NCI-H1436 (cell line): ENCODE data around the gene ZSCAN5A.
"Not testable (repeated sequence)": the region's sequence is repeated elsewhere in the genome, so short reads cannot be mapped to it uniquely, and the experiment has no call there.

ENCODE experiments used
- DNase-seq: peaks from one replicate; lab custom pipeline; 2025; lab: John Stamatoyannopoulos, UW

The ZSCAN5A gene

DNA sequence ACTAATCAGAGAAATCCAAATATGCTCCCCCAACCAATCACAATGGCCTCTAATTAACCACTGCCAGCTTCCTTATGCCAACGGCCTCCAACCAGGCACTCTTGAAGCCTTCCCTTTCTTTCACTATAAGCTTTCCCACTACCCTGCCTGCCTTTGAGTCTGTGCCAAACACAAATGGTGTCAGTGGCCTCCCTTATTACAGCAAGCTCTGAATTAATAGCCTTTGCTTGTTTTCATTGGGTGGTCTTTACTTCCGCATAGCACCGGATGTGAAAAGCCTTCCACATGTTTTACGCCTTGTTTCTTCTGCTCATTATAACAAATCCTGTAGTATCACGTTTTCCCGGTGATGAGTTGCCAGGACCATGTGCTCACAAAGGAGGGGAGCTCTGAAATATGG lies 43.5 kb downstream of the ZSCAN5A start:
- no peak for DNase-seq

DNA sequence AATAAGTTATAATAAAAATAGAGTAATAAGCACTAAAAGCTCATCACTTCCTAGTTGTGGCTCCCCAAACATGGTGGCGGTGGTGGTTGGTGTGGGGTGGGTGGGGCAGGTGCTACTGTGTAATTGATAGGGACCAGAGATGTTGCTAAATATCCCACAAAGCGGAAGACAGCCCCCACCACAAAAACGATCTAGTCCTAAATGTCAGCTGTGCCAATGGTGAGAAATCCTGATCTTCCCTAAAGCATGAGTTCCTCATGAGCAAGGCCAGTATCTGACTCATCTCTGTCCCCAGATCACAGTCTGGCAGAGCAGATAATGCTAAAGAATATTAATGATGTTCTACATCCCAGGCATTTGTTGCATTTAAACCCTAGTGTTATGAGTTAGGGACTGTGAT lies 44.0 kb downstream of the ZSCAN5A start:
- no peak for DNase-seq

- DNase-seq: no peak
Measured at GRCh38 chr19:56269348-56269747, 45.3 kb downstream of the ZSCAN5A start.

- DNase-seq: no peak
Measured at GRCh38 chr19:56266051-56266450, 48.6 kb downstream of the ZSCAN5A start.

- no peak for DNase-seq
Measured at GRCh38 chr19:56263319-56263718, 51.3 kb downstream of the ZSCAN5A start.

GRCh38 chr19:56261932-56262331 lies 52.7 kb downstream of the ZSCAN5A start:
- not testable (repeated sequence) for DNase-seq

DNA sequence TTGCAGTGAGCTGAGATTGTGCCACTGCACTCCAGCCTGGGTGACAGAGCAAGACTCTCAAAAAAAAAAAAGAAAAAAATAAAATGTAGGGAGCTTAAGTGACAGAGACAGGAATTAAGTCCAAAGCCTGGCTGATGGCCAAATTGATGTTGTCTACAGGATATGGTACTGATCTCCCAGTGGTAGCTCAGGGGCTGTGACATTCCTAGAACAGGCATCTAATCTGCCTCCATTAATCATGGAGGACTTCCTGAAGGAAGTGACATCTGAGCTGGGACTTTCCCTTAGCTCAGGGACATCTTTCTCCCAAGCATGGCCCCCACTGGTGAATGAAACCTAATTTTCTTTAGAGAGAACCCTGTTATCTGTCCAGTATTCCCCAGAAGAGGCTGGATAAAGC lies 53.5 kb downstream of the ZSCAN5A start:
- no peak for DNase-seq

DNA sequence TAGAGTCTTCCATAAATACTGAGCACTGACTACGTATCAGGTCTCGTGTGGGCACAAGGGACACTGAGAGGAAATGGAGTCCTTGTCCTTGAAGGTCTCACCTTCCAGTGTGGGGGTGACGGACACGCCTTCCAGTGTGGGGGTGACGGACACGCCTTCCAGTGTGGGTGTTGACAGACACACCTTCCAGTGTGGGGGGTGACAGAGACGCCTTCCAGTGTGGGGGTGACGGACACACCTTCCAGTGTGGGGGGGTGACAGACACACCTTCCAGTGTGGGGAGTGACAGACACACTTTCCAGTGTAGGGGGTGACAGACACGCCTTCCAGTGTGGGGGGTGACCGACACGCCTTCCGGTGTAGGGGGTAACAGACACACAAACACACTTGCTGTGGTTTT lies 56.4 kb downstream of the ZSCAN5A start:
- DNase-seq: no peak

DNA sequence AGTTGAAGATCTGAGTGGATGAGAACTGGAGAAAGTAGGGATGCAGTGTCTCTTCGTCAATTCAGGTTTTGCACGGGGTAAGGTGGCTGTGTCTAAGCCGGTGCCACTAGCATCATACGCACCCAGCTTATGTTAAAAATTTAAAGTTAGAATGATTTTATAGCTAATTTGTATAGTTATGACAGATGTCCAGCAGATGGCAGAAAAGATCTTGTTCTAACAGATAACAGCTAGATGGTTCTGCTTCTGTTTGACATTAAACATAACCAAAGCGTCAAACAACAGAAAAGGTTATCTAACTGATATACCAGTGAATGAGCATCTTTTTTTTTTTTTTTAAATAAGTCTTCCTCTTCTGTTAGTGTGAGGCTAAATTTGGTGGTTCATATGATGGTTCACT lies 60.9 kb downstream of the ZSCAN5A start:
- peak; percentile 57 for DNase-seq

DNA sequence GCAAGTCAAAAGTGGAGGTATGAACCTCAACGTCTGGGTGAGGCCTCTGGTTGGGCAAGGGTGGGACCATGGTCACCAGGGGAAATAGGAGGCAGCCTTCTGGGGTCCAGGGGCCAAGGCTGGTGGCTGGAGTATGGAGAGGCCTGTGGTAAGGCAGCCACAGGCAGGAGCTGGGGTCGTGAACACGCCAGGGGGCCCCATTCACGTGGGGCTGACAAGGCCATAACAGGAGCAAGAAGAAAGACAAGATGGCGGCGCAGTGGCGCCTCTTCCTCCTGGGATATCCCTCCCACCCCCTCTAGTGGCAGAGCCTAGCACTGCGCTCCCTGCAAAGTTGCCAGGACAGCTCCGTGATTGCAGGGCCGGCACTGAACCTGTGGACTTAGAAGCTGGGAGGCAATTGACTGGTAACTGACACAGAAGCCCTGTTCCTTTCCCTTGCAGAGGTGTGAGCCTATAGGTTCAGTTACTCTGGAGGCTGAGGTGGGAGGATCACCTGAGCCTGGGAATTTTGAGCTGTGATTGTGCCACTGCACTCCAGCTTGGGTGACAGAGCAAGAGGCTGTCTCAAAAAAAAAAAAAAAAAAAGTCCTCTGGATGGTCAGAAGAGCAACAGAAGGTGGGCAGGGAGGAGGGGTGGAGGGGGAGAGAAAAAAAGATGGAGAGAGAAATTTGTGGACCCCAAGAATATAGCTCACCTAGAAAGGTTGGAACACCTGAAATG lies 61.8 kb downstream of the ZSCAN5A start:
- DNase-seq: peak; percentile 25

GRCh38 chr19:56248736-56249338 lies 65.8 kb downstream of the ZSCAN5A start:
- DNase-seq: not testable (repeated sequence)

DNA sequence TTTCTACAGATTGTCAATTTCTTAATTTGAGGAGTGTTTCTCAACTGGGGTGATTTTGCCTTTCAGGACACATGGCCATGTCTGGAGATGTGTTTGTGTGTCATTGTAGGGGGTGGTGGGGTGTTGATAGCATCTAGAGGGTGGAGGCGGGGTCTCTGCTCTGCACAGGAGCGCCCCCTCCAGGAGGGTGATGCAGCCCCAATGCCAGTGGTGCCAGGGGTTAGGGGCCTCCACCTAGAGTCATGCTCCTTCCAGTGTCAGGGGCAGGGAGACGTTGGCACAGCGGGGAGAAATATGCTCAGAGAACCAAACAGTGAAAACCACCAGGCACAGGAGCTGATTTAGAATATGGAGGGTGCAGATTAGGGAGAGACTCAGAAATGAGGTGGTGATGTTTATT lies 68.9 kb downstream of the ZSCAN5A start:
- DNase-seq: not testable (repeated sequence)

DNA sequence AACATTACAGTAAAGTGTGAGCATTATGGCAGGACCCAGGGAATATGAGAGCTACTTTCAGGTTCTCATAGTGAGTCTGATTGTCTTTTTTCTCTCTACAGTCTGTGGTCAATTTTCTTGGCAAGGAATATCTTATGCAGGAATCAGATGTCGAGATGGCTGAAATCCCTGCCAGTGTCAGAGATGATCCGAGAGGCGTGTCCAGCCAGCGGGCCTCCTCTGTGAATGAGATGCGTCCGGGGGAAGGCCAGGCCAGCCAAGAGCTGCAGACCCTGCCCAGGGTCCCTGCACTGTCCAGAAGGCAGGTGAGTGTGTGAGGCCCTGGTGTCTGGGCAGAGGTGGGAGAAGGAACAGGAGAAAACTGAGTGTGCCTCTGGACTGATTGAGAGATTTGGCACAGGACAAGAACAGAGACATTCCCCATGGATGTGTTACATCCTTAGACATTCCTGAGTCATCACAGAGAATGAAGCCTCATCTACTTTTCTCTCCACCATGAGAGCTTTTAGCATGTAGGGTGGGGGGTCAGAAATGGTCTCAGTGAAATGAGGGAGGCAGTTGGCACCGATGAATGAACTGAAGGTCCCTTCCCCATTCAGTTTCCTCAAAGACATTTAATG lies 69.4 kb downstream of the ZSCAN5A start:
- no peak for DNase-seq

GRCh38 chr19:56223481-56223880 lies 91.2 kb downstream of the ZSCAN5A start:
- DNase-seq: no peak

DNA sequence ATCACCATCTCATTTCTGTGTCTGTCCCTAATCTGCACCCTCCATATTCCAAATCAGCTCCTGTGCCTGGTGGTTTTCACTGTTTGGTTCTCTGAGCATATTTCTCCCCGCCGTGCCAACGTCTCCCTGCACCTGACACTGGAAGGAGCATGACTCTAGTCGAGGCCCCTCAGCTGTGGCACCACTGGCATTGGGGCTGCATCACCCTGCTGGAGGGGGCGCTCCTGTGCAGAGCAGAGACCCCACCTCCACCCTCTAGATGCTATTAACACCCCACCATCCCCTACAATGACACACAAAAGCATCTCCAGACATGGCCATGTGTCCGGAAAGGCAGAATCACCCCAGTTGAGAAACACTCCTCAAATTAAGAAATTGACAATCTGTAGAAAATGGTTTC lies 91.7 kb downstream of the ZSCAN5A start:
- DNase-seq: no peak

DNA sequence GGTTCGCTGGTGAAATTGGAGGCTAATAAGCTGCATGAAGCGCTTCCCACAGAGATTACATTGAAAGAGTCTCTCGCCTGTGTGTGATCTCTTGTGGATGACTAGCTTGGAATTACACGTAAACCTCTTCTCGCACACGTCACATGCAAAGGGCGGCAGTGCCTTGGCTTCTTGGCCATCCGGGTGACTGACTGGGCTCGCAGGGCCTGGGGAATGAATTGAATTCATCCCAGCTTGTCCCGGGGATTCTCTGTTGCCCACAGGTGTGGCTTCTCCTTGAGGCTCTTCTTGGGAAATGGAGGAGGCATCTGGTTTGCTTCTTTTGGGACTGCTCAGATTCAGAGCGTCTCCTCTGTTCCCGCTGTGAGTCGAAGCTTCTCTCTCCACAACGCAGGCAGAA lies 92.8 kb downstream of the ZSCAN5A start:
- DNase-seq: no peak

- DNase-seq: not testable (repeated sequence)
Measured at GRCh38 chr19:56221442-56221841, 93.2 kb downstream of the ZSCAN5A start.

GRCh38 chr19:56218961-56219360 lies 95.7 kb downstream of the ZSCAN5A start:
- DNase-seq: no peak

- no peak for DNase-seq
Measured at GRCh38 chr19:56217039-56217949, 97.3 kb downstream of the ZSCAN5A start.

DNA sequence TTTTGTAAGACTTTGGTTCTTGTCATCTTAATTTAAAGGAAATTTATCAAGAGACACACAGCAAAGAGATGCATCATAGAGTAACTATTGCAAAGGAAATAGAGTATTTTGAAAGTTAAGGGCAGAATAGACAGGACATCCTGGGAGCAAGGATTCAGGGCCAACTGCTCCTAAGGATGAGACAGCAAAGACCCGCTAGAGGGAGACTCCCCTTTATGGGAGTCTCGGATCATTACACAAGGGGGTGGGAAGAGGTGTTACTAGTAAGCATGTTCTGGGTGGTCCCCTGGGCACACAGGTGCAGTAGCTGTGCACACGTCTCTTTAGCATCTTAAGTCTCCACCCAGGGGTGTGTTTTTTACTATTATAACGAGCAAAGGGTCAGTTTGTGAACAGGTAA lies 102.9 kb downstream of the ZSCAN5A start:
- DNase-seq: no peak

DNA sequence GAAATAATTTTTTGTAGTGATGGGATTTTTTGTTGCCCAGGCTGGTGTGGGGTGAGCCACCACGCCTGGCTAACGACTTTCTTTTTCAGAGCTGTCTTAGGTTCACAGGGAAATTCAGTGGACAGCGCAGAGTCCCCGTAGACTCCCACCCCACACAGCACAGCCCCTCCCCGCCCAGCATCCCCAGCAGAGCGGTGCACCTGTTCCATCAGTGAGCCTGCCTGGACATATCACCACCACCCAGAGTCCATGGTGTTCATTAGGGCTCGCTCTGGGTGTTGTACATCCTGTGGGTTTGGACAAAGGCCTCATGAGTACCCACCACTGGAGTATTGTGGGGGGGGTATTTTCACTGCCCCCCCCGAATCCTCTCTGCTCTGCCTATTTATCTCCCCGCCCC lies 104.6 kb downstream of the ZSCAN5A start:
- not testable (repeated sequence) for DNase-seq

- no peak for DNase-seq
Measured at GRCh38 chr19:56209091-56209490, 105.5 kb downstream of the ZSCAN5A start.
